KMS-11 (cell line): ENCODE measurements around the gene CFDP1.

ENCODE experiments used
- H2AFZ ChIP-seq: fragments of 200-600 bp; sonication (generic); 2 replicates; pipeline ENCODE4 v1.6.1; 2016; ENCODE audit warnings: antibody characterized with exemption, mixed run types, low read depth
- H3K27ac ChIP-seq: fragments of 200-600 bp; sonication (generic); 2 replicates; pipeline ENCODE4 v1.6.1; 2016; ENCODE audit warnings: mild to moderate bottlenecking, mixed run types
- H3K27me3 ChIP-seq: fragments of 200-600 bp; sonication (generic); 2 replicates; pipeline ENCODE4 v1.6.1; 2017; ENCODE audit warnings: mild to moderate bottlenecking, low read depth, mixed run types, moderate library complexity; ENCODE audit not compliant: insufficient read depth
- H3K36me3 ChIP-seq: fragments of 200-600 bp; sonication (generic); 2 replicates; pipeline ENCODE4 v1.6.1; 2017; ENCODE audit warnings: mild to moderate bottlenecking, mixed run types; ENCODE audit not compliant: insufficient read depth
- H3K4me1 ChIP-seq: fragments of 200-600 bp; sonication (generic); 2 replicates; pipeline ENCODE4 v1.6.1; 2016; ENCODE audit warnings: mild to moderate bottlenecking, low read depth, mixed run types; ENCODE audit not compliant: poor library complexity, severe bottlenecking
- H3K4me2 ChIP-seq: fragments of 200-600 bp; sonication (generic); 2 replicates; pipeline ENCODE4 v1.7.0; 2016; ENCODE audit warnings: mild to moderate bottlenecking, mixed run types
- H3K4me3 ChIP-seq: fragments of 200-600 bp; sonication (generic); IDR thresholded peaks from 2 replicates; pipeline ENCODE4 v1.6.1; 2017; ENCODE audit warnings: low read depth, low read length, mixed read lengths; ENCODE audit not compliant: insufficient read depth
- H3K79me2 ChIP-seq: fragments of 200-600 bp; sonication (generic); 2 replicates; pipeline ENCODE4 v1.6.1; 2016; ENCODE audit warnings: low read depth, mixed run types; ENCODE audit not compliant: insufficient read depth
- H3K9ac ChIP-seq: fragments of 200-600 bp; sonication (generic); 2 replicates; pipeline ENCODE4 v1.6.1; 2016; ENCODE audit warnings: mild to moderate bottlenecking, mixed run types
- H4K20me1 ChIP-seq: fragments of 200-600 bp; sonication (generic); 2 replicates; pipeline ENCODE4 v1.6.1; 2016; ENCODE audit warnings: mild to moderate bottlenecking, mixed run types; ENCODE audit not compliant: insufficient read depth
- TF ChIP-seq, protein P1 (sequence below): fragments of 200-600 bp; sonication (generic); conservative IDR thresholded peaks from 2 replicates; pipeline ENCODE4 v1.6.1; 2017; ENCODE audit warnings: low read depth, mild to moderate bottlenecking, antibody characterized with exemption, low read length, moderate library complexity, mixed read lengths

CFDP1 gene

DNA sequence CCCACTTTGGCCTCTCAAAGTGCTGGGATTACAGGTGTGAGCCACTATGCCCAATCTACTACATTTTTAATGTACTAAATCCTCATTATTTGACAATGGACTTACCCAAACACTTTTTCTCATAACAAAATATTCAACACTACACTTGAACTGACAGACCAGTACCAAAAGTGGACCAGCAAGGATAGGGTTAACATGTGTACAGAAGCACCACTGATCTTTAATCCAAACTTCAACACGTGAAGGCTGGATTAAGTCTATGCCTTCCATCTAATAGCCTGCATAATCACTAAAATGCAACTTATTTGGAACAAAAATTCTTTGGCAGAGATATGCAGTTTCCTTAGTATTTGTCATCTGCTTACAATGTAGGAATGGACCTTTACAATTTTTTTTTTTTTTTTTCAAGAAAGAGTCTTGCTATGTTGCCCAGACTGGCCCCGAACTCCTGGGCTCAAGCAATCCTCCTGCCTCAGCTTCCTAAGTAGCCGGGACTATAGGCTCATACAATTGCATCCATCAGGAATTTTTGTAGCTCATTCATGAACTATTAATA lies 121.8 kb downstream of the CFDP1 start:
- Histone ChIP-seq H3K36me3 (no peaks in the 10 kb centered on the region), H2AFZ (no peak overlapping the region), H3K27me3 (no peaks in the 10 kb centered on the region), H4K20me1 (no peaks in the 10 kb centered on the region), H3K9ac (no peak overlapping the region), H3K4me2 (no peak overlapping the region), H3K79me2 (no peaks in the 10 kb centered on the region), H3K4me1 (no peaks in the 10 kb centered on the region), H3K27ac (no peak overlapping the region), H3K4me3 (no peak overlapping the region)
- TF ChIP-seq, protein P1, sequence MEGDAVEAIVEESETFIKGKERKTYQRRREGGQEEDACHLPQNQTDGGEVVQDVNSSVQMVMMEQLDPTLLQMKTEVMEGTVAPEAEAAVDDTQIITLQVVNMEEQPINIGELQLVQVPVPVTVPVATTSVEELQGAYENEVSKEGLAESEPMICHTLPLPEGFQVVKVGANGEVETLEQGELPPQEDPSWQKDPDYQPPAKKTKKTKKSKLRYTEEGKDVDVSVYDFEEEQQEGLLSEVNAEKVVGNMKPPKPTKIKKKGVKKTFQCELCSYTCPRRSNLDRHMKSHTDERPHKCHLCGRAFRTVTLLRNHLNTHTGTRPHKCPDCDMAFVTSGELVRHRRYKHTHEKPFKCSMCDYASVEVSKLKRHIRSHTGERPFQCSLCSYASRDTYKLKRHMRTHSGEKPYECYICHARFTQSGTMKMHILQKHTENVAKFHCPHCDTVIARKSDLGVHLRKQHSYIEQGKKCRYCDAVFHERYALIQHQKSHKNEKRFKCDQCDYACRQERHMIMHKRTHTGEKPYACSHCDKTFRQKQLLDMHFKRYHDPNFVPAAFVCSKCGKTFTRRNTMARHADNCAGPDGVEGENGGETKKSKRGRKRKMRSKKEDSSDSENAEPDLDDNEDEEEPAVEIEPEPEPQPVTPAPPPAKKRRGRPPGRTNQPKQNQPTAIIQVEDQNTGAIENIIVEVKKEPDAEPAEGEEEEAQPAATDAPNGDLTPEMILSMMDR: no peak

DNA sequence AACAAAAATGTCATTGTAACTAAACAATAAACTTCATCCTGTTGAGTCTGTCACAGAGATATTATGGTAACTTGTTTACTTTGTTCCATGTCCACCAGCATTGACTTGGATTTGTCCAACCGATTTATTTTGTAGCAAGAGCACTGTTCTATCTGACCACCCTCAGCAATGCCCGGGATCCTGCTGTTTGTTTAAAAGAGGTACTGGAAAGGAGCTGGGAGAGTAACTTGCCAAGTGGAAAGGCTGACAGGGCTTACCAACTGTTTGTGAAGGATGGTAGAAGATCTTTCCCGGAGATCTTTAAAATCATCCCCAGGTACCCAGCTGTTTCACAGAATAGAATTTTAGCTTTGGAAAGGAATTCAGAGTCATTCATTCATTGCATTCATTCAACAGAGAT lies 122.8 kb downstream of the CFDP1 start:
- Histone ChIP-seq H3K79me2 (no peaks in the 10 kb centered on the region), H3K4me1 (no peaks in the 10 kb centered on the region), H3K27ac (no peak overlapping the region), H3K9ac (no peak overlapping the region), H2AFZ (no peak overlapping the region), H3K36me3 (no peaks in the 10 kb centered on the region), H3K4me3 (no peak overlapping the region), H3K4me2 (no peak overlapping the region), H3K27me3 (no peaks in the 10 kb centered on the region), H4K20me1 (no peaks in the 10 kb centered on the region)
- TF ChIP-seq, protein P1: no peak

DNA sequence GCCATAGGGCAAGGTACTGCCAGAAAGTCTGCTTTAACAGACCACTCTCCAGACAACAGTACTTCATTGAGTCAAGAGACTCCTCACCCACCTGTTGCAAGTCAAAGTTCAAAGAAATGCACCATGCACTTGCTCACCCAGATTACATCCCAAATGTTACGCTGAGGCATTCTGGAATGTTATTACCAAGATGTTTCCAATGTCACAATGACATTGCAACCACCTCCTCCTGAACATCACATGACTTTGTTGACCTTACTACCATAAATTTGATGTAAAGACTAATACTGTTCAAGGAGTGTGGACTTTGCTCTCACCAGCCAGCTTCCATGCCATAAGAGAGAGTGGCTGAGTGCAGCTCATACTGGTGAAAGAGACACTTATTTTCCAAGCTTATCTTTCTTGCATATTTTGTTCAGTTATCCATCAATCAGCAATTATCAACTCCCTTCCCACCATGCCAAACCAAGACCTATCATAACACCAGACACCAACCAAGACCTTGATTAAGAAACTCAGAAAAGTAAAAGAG lies 123.3 kb downstream of the CFDP1 start:
- no peaks in the 10 kb centered on the region for H4K20me1 ChIP-seq
- H3K36me3 ChIP-seq: no peaks in the 10 kb centered on the region
- H3K27ac ChIP-seq: no peak overlapping the region
- TF ChIP-seq, protein P1: no peak
- no peaks in the 10 kb centered on the region for H3K79me2 ChIP-seq
- no peaks in the 10 kb centered on the region for H3K27me3 ChIP-seq
- H3K4me1 ChIP-seq: no peaks in the 10 kb centered on the region
- H3K4me3 ChIP-seq: no peak overlapping the region
- no peak overlapping the region for H3K9ac ChIP-seq
- H2AFZ ChIP-seq: no peak overlapping the region
- H3K4me2 ChIP-seq: no peak overlapping the region

DNA sequence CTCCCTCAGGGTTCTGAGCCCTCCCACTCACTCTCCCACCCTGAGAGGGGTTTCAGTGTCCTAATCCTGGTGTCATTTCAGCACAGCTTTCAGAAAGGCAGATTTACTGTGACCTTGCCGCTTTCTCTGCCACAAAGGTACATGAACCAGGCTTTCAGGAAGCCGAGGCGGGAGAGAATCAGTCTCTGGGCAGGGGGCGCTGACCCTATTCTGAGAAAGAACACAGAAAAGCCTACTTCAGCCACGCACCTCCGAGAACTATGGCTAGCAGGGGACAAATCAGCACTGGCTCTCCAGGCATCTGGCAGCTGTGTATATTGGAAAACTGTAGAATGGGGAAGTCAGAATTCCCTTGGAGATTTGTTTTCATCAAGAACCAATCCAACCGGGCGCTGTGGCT lies 124.1 kb downstream of the CFDP1 start:
- no peaks in the 10 kb centered on the region for H3K27me3 ChIP-seq
- no peaks in the 10 kb centered on the region for H4K20me1 ChIP-seq
- TF ChIP-seq, protein P1: no peak
- no peak overlapping the region for H3K9ac ChIP-seq
- no peaks in the 10 kb centered on the region for H3K4me1 ChIP-seq
- H3K27ac ChIP-seq: no peak overlapping the region
- no peak overlapping the region for H3K4me3 ChIP-seq
- H3K4me2 ChIP-seq: no peak overlapping the region
- no peaks in the 10 kb centered on the region for H3K79me2 ChIP-seq
- no peak overlapping the region for H2AFZ ChIP-seq
- H3K36me3 ChIP-seq: no peaks in the 10 kb centered on the region
